NCI-H446 (cell line): Measurements from ENCODE around the gene TTYH2.

Experiments
- DNase-seq, 2 experiments: peaks; one replicate each; lab custom pipeline; 2025; lab: John Stamatoyannopoulos, UW

The TTYH2 gene

DNA sequence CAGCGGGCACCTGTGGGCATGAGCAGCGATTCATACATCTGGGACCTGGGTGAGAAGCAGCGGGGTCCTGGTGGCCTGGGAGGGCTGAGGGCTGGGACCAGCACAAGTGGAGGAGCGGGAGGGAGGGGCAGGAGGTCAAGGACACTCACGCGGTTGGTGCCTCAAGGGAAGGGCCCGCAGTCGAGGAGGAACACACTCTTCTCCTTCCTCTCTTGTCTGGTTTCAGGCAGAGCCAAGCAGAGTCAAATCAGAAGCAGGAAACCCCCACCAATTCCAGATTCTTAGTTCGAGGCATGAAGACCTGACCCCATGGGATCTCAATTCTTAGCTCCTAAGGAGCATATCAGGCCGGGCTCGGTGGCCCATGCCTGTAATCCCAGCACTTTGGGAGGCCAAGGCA is 76.3 kb downstream of the TTYH2 start:
- DNase-seq = no peak

DNA sequence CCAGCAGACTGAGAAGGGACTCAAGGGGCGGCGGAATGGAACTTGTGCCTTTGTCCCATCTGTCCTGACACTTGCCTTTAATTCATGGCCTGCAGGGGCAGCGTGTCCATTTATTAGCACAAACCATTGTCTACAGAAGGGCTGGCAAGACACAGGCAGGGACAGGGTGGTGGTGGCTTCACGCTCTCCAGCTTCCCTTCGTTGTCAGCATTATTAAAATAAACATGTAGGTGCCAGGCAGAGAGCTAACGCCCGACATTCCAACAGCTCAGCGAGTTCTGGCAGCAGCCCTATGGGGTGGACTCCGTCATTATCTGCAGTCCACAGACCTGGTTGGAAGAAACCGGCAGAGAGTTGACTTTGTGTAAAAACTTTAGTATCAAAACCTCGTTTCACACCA is 77.0 kb downstream of the TTYH2 start:
- no peak for DNase-seq

DNA sequence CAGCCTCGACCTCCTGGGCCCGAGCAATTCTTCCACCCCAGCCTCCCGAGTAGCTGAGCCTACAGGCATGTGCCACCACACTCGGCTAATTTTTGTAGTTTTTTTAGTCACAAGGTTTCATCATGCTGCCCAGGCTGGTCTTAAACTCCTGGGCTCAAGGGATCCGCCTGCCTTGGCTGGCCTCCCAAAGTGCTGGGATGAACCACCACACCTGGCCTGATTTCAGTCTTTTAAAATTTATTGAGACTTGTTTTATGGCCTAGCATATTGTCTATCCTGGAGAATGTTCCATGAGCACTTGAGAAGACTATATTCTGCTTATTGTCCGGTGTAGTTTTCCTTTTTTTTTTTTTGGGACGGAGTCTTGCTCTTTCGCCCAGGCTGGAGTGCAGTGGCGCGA is 79.1 kb downstream of the TTYH2 start:
- DNase-seq = no peak

DNA sequence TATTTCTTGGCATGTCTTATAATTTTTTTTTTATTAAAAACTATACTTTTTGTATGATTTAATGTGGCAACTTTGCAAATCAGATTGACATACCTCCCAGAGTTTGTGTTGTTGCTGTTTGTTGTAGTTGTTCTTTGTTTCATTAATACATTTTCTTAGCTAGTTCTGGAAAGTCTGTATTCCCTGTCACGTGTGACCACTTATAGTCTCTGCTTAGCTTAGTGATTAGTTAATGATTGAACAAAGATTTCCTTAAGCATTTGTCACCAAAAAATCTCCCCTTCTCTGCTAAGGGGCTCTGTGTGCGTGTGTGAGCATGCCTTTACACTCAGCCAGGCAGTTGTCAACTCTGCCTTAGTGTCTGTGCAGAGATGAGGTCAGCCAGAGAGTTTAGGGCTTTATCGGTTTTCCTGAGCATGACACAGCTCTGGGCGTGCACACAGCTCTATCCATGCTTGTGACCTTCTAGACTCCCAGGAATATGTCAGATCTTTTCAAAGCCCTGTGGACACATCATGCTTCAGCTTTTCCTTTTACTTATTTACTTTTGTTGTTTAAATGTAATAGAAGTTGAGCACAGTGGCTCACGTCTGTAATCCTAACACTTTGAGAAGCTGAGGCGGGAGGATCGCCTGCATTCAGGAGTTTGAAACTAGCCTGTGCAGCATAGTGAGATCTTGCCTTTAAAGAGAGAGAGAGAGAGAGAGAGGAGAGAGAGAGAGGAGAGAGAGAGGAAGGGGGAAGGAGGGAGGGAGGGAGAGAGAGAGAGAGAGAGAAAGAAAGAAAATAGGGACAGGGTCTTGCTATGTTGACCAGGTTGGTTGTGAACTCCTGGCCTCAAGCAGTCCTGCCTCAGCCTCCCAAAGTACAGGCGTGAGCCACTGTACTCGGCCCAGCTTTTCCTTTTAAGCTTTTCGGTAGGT is 82.5 kb downstream of the TTYH2 start:
- DNase-seq = no peak

DNA sequence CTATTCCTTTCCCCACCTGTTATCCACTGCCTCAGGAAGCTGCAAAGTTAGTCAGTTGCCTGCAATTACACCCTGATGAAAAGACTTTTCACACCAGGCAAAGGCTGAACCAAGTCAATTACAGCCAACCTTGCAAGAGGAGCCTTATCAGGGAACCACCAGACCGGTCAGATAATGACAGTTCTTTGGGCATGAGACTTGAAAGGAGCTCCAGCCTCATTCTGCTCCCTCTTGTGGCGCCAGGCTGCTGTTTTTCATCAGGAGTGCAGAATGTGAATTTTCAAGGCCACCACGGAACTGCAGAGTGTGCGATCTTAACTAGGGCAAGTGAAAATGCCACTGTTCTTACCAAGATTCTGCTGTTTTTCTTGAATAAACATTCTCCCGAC is 83.2 kb downstream of the TTYH2 start:
- peak in 1 of 2 experiments; percentile 48 for DNase-seq

DNA sequence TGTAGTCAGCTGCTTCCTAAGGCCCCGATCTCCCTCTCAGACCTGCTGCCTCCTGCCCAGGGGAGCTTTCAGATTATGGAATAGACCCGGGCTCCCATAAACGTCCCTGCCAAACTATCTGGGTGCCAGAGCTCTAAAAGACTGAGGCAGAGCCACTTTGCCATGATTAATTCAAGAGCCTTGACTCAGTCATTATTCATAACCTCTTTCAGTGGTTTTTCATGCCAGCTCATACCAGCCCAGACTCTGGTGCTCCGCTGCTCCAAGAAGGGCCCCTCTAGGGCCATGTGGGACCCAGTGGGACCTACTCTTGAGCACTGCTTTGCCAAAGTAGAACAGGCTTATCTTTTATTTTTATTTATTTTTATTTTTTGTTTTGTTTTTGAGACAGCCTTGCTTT is 84.6 kb downstream of the TTYH2 start:
- no peak for DNase-seq

DNA sequence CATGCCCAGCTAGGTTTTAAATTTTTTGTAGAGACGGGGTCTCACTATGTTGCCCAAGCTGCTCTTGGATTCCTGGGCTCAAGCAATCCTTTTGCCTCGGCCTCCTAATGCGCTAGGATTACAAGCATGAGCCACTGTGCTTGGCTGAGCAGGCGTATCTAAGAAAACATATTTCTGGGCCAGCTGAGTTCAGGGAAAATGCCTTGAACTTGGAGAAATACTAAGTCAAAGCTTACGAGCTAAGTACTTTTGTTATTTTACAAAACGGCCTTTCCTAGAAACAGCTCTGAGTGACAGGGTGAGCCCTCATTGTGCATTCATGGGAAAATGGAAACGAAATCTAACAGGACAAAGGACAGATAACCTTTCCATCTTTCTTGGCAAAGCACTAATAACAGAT is 85.4 kb downstream of the TTYH2 start:
- DNase-seq = no peak

DNA sequence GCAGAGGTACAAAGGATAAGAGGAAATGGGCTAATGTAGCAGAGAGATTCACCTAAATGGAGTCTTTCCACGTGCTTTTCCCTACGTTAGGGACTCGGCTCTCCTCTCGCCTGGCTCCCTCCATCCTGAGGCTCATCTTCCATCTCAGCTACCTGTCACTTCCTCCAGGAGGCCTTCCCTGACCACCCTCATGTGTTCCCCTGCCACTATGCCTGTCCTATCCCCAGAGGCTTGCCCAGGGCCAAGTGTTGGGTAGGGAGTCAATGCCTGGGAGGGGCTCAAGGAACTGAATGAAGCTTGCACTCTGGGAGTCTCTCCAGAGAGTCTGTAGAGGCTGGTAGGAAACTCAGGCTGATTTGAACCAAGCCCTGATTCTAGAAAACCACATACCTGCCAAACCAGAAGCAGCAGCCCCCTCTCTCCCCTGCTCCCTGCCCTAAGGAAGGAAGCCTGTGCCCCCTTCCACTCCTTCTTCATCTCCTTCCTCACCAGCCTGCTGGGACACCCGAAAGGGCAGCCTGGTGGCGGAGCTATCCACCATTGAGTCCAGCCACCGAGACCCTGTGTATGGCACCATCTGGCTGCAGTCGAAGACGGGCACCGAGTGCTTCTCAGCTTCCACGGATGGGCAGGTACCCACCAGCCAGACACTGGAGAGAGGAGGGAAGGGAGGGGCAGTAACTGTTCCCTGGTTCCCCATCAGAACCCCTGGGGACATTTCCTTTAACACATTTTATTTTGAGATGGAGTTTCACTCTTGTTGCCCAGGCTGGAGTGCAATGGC is 86.0 kb downstream of the TTYH2 start:
- DNase-seq = no peak

DNA sequence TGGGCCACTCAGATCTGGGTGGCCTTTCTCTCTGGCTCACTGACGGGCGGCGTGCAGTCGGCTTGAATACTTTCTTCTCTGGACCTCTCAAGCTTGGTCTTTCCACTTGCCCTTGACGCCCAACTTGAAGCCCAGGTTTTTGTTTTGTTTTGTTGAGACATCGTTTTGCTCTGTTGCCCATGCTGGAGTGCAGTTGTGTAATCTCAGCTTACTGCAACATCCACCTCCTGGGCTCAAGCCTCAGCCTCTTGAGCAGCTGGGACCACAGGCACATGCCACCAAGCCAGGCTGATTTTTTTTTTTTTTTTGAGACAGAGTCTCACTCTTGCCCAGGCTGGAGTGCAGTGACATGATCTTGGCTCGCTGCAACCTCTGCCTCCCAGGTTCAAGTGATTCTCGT is 89.9 kb downstream of the TTYH2 start:
- DNase-seq = no peak

DNA sequence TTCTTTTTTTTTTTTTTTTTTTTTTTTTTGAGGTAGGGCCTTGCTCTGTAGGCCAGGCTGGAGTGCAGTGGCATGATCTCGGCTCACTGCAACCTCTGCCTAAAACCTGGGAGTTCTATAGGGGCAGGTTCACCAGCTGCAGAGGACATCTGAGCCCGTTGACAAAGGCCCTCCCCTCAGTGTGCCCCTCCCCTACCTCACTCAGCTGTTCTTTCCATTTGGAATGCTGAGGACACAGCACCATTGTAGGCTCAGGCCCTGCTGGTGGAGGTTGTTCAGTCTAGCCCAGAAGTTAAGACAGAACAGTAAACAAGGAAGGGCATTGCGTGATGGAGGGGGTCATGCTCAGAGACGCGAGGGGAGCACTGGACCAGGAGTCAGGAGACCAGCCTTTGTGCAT is 90.8 kb downstream of the TTYH2 start:
- DNase-seq = no peak

DNA sequence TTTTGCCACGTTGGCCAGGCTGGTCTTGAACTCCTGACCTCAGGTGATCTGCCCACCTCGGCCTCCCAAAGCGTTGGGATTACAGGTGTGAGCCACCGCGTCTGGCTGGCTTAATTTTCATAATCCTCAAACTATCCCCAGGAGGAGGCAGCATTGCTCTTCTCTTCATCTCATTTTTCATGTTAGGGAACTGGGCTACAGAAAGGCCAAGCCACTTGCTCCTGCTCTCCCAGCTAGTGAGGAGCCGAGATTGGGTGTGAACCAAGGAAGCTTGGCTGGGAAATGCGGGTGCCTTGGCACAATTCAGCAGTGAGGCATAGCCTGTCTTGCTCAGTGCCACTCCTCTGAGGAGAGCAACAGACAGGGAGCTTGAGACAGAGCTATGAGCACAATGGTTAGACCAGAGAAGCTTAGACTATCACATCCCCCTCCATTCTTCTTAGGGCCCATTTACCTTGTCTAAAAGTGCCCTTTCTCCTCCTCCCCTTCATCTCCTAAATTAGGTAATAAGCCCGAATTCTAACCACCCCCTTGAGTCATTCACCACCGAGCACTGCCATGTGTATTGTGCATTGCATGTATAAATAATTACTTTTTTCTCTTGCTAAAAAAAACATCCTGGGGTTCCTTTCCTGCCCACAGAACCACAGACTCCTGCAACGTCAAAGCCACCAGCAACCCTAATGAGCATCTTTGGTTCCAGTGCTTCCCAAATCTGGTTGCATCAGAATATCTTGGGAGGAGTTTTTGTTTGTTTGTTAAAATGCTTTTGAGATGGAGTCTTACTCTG is 92.7 kb downstream of the TTYH2 start:
- peak in 1 of 2 experiments; percentile 32 for DNase-seq

DNA sequence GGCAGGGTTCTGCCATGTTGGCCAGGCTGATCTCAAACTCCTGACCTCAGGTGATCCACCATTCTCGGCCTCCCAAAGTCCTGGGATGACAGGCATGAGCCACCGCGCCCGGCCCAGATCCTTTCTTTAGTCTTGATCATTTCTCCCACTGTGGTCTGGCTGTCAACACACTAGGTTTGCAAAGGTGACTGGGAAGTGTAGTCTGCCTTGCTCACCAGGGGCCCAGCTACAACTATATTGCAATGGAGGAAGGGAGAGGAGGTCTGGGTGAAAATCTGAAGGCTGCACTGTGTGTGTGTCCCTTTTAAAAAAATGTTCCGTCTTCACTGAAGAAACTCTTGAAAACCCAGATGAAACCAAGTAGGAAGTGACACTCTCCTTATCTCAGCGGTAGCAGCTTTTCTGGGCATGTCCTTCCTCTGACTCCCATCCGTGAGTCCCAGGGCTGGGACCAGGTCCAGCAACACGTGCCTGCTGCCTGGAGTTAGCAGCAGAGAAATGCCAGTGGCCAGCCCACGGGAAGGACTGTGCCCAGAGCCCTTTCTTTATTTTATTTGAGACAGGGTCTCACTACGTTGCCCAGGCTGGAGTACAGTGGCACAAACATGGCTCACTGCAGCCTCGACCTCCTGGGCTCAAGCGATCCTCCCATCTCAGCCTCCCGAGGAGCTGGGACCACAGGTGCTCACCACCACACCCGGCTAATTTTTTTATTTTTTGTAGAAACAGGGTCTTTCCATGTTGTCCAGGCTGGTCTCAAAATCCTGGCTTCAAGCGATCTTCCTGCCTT is 94.8 kb downstream of the TTYH2 start:
- no peak for DNase-seq

DNA sequence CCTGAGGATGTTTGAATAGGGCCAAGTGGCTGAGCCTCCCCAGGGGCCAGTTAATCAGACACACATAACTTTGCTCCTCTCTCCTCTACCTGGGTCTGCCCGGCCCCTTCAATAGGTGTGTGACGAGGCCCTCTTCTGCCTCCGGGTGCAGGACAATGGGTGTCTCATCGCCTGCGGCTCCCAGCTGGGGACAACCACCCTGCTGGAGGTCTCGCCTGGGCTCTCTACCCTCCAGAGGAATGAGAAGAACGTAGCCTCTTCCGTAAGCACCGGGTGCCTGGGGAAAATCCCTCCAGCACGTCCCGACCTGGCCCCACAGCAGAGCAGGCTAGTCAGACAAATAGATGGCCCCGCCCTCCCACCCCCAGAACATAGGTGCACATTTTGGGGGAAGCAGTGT is 96.5 kb downstream of the TTYH2 start:
- DNase-seq = no peak
